ENCODE data around the gene RAPGEF2. TPM values are rescaled to one million over a fixed set of nuclear protein-coding genes. Genes with fewer than 3 reads are reported as not detected.

Gene RAPGEF2
- total RNA-seq, 6 experiments from 2014 or later = 22.2 to 36.4 (median 31.5) TPM

DNA sequence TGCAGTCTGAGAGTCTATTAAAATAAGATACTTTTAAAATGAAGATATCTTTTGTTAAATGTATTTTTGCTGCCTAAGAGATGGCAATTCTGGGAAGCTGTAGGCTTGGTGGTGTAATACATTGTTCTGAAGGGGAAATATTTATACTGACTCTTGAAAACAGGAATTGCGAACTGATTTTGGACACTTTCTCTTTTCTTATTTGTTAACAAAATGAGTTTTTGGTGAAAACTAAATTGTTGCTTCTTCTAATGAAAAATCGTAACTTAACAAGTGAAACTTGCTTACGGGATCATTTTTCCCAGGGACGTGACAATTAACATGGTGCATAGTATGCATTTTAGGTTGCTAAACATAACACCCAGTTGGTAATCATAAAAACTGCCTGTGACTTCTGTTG lies 71.0 kb downstream of the RAPGEF2 start:
- no peak for DNase-seq
- TF ChIP-seq, protein P1, sequence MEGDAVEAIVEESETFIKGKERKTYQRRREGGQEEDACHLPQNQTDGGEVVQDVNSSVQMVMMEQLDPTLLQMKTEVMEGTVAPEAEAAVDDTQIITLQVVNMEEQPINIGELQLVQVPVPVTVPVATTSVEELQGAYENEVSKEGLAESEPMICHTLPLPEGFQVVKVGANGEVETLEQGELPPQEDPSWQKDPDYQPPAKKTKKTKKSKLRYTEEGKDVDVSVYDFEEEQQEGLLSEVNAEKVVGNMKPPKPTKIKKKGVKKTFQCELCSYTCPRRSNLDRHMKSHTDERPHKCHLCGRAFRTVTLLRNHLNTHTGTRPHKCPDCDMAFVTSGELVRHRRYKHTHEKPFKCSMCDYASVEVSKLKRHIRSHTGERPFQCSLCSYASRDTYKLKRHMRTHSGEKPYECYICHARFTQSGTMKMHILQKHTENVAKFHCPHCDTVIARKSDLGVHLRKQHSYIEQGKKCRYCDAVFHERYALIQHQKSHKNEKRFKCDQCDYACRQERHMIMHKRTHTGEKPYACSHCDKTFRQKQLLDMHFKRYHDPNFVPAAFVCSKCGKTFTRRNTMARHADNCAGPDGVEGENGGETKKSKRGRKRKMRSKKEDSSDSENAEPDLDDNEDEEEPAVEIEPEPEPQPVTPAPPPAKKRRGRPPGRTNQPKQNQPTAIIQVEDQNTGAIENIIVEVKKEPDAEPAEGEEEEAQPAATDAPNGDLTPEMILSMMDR (IDR thresholded peaks at IDR 0.05) = no peak
- Mint-ChIP-seq H3K9me3 (no peaks in the 10 kb centered on the region), H3K36me3 (ENCODE audit: low read depth) (no peaks in the 10 kb centered on the region), H3K27ac (no peak overlapping the region), H3K4me3 (no peak overlapping the region), H3K4me1 (ENCODE audit: low read depth) (peaks cover 38% of the 10 kb centered on the region), H3K27me3 (ENCODE audit: insufficient read depth) (no peaks in the 10 kb centered on the region; the same call in 1 of the 2 replicates)

DNA sequence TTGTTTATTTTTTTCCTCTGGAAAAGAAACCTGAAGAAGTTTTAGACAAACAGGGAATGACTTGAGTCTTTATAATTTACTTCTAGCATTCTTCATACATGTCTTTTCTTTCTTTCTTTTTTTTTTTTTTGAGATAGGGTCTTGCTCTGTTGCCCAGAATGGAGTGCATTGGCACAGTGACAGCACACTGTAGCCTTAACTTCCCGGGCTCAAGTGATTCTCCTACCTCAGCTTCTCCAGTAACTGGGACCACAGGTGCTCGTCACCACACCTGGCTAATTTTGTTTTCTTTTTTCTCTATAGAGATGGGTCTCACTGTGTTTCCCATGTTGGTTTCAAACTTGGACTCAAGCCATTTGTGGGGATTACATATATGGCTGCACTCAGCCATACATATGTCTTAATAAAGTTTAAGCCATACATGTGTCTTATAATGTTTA lies 71.8 kb downstream of the RAPGEF2 start:
- Mint-ChIP-seq H3K27ac (no peak overlapping the region), H3K36me3 (ENCODE audit: low read depth) (no peaks in the 10 kb centered on the region), H3K27me3 (ENCODE audit: insufficient read depth) (no peaks in the 10 kb centered on the region; the same call in 1 of the 2 replicates), H3K9me3 (no peaks in the 10 kb centered on the region), H3K4me3 (no peak overlapping the region), H3K4me1 (ENCODE audit: low read depth) (peaks cover 45% of the 10 kb centered on the region)
- TF ChIP-seq, protein P1 (IDR thresholded peaks at IDR 0.05) = no peak
- no peak for DNase-seq

DNA sequence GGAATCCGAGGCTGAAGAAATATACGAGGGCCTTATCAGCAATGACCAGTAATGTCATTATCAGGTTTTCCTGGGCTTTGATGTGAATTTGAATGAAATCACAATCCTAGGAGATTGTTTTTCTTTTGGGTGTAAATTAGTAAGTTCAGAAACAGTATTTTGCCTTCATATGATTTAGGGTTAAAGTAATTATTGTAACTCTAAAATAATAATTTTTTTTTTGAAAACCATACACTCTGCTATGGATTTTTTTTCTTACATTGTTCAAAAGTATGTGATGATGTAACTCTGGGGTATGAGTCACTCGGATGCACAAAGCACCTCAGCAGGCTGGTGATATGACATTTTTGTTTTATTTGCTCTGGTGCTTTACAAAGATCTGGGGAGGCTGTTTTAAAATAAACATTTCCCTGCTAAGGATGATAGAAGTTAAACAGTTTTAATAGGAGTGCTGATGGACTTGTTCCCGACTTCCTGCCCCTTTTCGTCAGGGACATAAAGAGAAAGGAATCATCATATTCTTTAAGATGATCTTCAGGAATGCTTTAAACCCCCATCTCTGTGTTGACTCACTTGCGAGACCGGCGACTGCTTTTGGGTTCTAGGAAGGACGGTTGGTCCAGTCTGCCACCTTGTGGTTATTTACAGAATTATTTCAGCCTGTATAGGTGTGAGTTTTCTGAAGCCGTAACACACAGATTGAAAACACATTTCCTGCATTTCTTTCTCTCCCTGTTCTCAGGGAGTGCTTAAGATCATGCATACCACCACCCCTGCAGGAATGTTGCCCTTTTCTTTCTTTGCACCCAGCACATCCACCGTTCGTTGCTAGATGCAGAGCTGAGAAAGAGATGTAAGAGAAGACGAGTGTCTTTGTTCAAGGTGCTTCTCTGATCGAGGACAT lies 72.5 kb downstream of the RAPGEF2 start:
- peaks cover 52% of the 10 kb centered on the region for H3K4me1 Mint-ChIP-seq (ENCODE audit: low read depth)
- peak; percentile 86 for DNase-seq
- H3K27ac Mint-ChIP-seq = peak overlapping the region; percentile 77
- H3K27me3 Mint-ChIP-seq (ENCODE audit: insufficient read depth) = no peaks in the 10 kb centered on the region; the same call in 1 of the 2 replicates
- H3K36me3 Mint-ChIP-seq (ENCODE audit: low read depth) = no peaks in the 10 kb centered on the region
- no peaks in the 10 kb centered on the region for H3K9me3 Mint-ChIP-seq
- TF ChIP-seq, protein P1 (IDR thresholded peaks at IDR 0.05) = peak; percentile 94
- peak overlapping the region; percentile 85 for H3K4me3 Mint-ChIP-seq

DNA sequence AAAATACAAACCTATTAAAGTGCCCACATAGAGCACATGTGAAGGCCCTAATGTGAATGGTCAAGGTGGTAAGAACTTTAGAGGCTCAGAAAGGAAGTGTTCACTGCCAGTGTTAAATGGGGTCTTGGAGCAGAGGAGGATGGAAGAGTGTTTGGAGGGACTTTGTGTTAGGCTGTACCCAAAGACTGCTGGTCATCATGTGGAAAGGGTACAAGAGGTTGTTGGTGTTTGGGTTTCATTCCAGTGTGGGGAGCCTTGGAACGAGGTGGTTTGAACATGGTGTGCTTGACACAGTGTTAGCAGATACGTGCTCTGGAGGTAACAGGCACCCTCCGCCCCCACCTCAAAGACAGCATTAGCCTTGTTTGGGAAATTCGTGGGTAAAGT lies 73.1 kb downstream of the RAPGEF2 start:
- H3K4me1 Mint-ChIP-seq (ENCODE audit: low read depth) = peaks cover 47% of the 10 kb centered on the region
- no peaks in the 10 kb centered on the region for H3K36me3 Mint-ChIP-seq (ENCODE audit: low read depth)
- no peaks in the 10 kb centered on the region for H3K9me3 Mint-ChIP-seq
- H3K27ac Mint-ChIP-seq = peak overlapping the region; percentile 47
- H3K27me3 Mint-ChIP-seq (ENCODE audit: insufficient read depth) = no peaks in the 10 kb centered on the region; the same call in 1 of the 2 replicates
- TF ChIP-seq, protein P1 (IDR thresholded peaks at IDR 0.05) = no peak
- DNase-seq = no peak
- H3K4me3 Mint-ChIP-seq = peak overlapping the region; percentile 85

DNA sequence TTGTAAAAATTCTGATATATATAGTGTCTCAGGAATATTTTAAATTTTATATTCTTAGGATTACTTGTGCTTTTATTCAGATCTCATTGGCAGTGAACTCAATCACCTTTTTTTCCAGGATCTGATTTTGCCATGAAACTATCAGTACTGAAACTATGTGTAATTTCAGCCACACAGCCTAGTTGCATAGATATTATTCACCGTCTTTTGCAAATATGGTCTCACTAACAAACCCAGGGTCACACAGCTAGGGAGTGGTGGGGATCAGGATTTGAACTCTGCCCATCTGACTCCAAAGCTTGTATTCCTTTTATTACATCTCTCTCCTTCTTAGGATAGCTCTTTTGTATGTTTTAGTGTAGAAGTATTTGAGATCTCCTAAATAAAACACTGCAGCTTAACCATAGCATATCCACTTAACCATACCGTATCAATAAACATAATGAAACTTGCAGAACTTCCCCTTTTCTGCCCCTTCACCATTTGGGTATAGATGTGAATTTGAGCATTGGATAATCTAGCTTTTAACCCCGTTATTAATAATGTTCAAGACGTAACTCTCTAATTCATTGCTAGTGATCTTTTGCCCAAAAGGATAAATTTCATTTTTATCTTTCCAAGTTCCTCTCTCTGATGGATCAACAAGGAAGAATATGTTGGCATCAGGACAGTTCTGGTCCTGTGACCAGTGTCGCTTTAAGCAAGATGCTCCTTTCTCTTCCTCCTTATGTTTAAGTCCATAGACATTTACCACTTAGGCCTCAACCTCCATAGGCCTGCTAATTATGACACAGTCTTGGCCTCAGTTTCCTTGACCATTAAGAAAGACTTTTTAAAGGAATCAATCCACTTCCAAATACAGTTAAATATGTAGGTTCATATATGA lies 74.6 kb downstream of the RAPGEF2 start:
- Mint-ChIP-seq H3K9me3 (no peaks in the 10 kb centered on the region), H3K27me3 (ENCODE audit: insufficient read depth) (no peaks in the 10 kb centered on the region; the same call in 1 of the 2 replicates), H3K27ac (no peak overlapping the region), H3K36me3 (ENCODE audit: low read depth) (no peaks in the 10 kb centered on the region), H3K4me1 (ENCODE audit: low read depth) (peaks cover 41% of the 10 kb centered on the region), H3K4me3 (no peak overlapping the region)
- TF ChIP-seq, protein P1 (IDR thresholded peaks at IDR 0.05) = no peak
- DNase-seq = no peak
